Endothelial cell of umbilical vein (primary cell): ENCODE data around the gene THUMPD2. TPM values are rescaled to one million over a fixed set of nuclear protein-coding genes. Genes with fewer than 3 reads are reported as not detected.

Experiments used
- BruUV-seq: library from RNA; stranded (reverse); fragments of 400-500 nt; replicated peaks from 2 replicates; lab custom pipeline; 2021; lab: Mats Ljungman, UMichigan
- CTCF ChIA-PET: fragments of 300-600, 350-600 bp; sonication (Branson Sonifier 250); formaldehyde crosslinking; loops from one replicate; lab custom pipeline; 2021; ENCODE audit warnings: antibody characterized with exemption, inconsistent platforms; lab: Charles Lee
- POLR2A ChIA-PET: fragments of 300-600, 350-600 bp; sonication (Branson Sonifier 250); formaldehyde crosslinking; loops from one replicate; lab custom pipeline; 2021; ENCODE audit warnings: antibody characterized with exemption, inconsistent platforms; lab: Charles Lee
- DNase-seq: peaks from one replicate; pipeline ENCODE4 v3.0.0-alpha.2; 2011; ENCODE audit warnings: low read depth, low spot score
- FAIRE-seq: peaks from 2 replicates; lab custom pipeline; 2011; peaks lifted over from hg19 to GRCh38; lab: Jason Lieb, UNC
- H2AFZ ChIP-seq: 2 replicates; pipeline ENCODE4 v1.6.0; 2012; ENCODE audit warnings: low read depth, low read length, control low read depth, inconsistent platforms
- H3K27ac ChIP-seq: 2 replicates; pipeline ENCODE4 v1.5.1; 2011; ENCODE audit warnings: low read depth, mild to moderate bottlenecking, control low read depth, low read length, moderate library complexity; ENCODE audit not compliant: insufficient read depth
- H3K27me3 ChIP-seq, 2 experiments: 2 replicates each; pipeline versions ENCODE4 v1.6.0 to v1.6.1; 2011; ENCODE audit warnings: low read length in 2 of 2, mixed read lengths in 1 of 2; ENCODE audit not compliant: control insufficient read depth in 2 of 2, insufficient read depth in 2 of 2
- H3K36me3 ChIP-seq, 2 experiments: 2 replicates in 1 of 2; 3 replicates in 1 of 2; pipeline ENCODE4 v1.5.1; 2011; ENCODE audit warnings: low read length in 2 of 2, mild to moderate bottlenecking in 1 of 2, moderate library complexity in 1 of 2; ENCODE audit not compliant: control insufficient read depth in 2 of 2, insufficient read depth in 2 of 2; ENCODE audit errors: extremely low read depth in 1 of 2
- H3K4me1 ChIP-seq: 3 replicates; pipeline ENCODE4 v1.5.1; 2011; ENCODE audit warnings: mild to moderate bottlenecking, low read length; ENCODE audit not compliant: control insufficient read depth, insufficient read depth; ENCODE audit errors: extremely low read depth
- H3K4me2 ChIP-seq: 2 replicates; pipeline ENCODE4 v1.6.1; 2011; ENCODE audit warnings: low read length, control low read depth, mixed read lengths; ENCODE audit not compliant: insufficient read depth
- H3K4me3 ChIP-seq, 3 experiments: fragments of 200-600 bp in 1 of 3; sonication (generic), shearing (Covaris generic) in 1 of 3; replicated peaks in 1 of 3; 2 replicates each; pipeline ENCODE4 v1.5.1; 2011 to 2016; ENCODE audit warnings: control low read depth in 3 of 3, low read length in 3 of 3, mild to moderate bottlenecking in 2 of 3, inconsistent platforms in 1 of 3, low read depth in 1 of 3, moderate library complexity in 1 of 3; ENCODE audit not compliant: insufficient read depth in 1 of 3
- H3K79me2 ChIP-seq: 2 replicates; pipeline ENCODE4 v1.6.0; 2012; ENCODE audit warnings: low read length, inconsistent platforms; ENCODE audit not compliant: control insufficient read depth, insufficient read depth
- H3K9ac ChIP-seq: replicated peaks from 2 replicates; pipeline ENCODE3; 2011; ENCODE audit warnings: low read length, control low read depth; ENCODE audit not compliant: insufficient read depth; ENCODE audit errors: extremely low read depth
- H3K9me1 ChIP-seq: replicated peaks from 3 replicates; pipeline ENCODE4 v1.6.0; 2011; ENCODE audit warnings: mild to moderate bottlenecking, low read length; ENCODE audit not compliant: control insufficient read depth, insufficient read depth; ENCODE audit errors: extremely low read depth
- H3K9me3 ChIP-seq: replicated peaks from 2 replicates; pipeline ENCODE4 v1.5.1; 2012; ENCODE audit warnings: low read length, inconsistent platforms; ENCODE audit not compliant: control insufficient read depth, insufficient read depth
- H4K20me1 ChIP-seq: replicated peaks from 2 replicates; pipeline ENCODE3; 2011; ENCODE audit warnings: mild to moderate bottlenecking, low read length; ENCODE audit not compliant: control insufficient read depth, insufficient read depth; ENCODE audit errors: extremely low read depth
- CTCF ChIP-seq, 2 donors: IDR thresholded peaks; 1 replicate in 1 of 2; 2 replicates in 1 of 2; pipeline ENCODE4 v1.5.1; 2011; ENCODE audit warnings: low read length in 2 of 2, mild to moderate bottlenecking in 2 of 2, moderate library complexity in 2 of 2, control low read depth in 1 of 2, inconsistent platforms in 1 of 2, low read depth in 1 of 2; ENCODE audit not compliant: insufficient read depth in 1 of 2; ENCODE audit errors: extremely low read depth in 1 of 2
- EZH2 ChIP-seq: IDR thresholded peaks from 2 replicates; pipeline ENCODE4 v1.6.1; 2012; ENCODE audit warnings: borderline replicate concordance, low read depth, mild to moderate bottlenecking, moderate library complexity, low read length, inconsistent platforms; ENCODE audit not compliant: severe bottlenecking
- FOS ChIP-seq: IDR thresholded peaks from 2 replicates; pipeline ENCODE4 v1.6.1; 2011; ENCODE audit warnings: mild to moderate bottlenecking, low read length, moderate library complexity, borderline replicate concordance; ENCODE audit not compliant: insufficient read depth
- GATA2 ChIP-seq: IDR thresholded peaks from 2 replicates; pipeline ENCODE4 v1.7.0; 2011; ENCODE audit warnings: low read depth, mild to moderate bottlenecking, moderate library complexity, mixed read lengths, low read length; ENCODE audit not compliant: insufficient read length, insufficient read depth
- JUN ChIP-seq: IDR thresholded peaks from 2 replicates; pipeline ENCODE4 v1.6.1; 2011; ENCODE audit warnings: borderline replicate concordance, low read depth; ENCODE audit not compliant: insufficient read length, insufficient read depth
- MAX ChIP-seq: IDR thresholded peaks from 2 replicates; pipeline ENCODE4 v1.6.1; 2011; ENCODE audit not compliant: insufficient read depth, insufficient read length
- MYC ChIP-seq: IDR thresholded peaks from one replicate; pipeline ENCODE4 v1.6.1; 2011; ENCODE audit warnings: mild to moderate bottlenecking, low read depth, low read length
- POLR2A ChIP-seq: IDR thresholded peaks from 2 replicates; pipeline ENCODE4 v1.6.1; 2012; ENCODE audit warnings: low read depth, mild to moderate bottlenecking, control low read depth, low read length
- POLR2AphosphoS5 ChIP-seq: IDR thresholded peaks from 2 replicates; pipeline ENCODE4 v1.6.1; 2012; ENCODE audit warnings: low read depth, mild to moderate bottlenecking, control low read depth, low read length, moderate library complexity; ENCODE audit not compliant: insufficient read depth
- dilution Hi-C: fragments of 300-500 bp; cut with MboI; formaldehyde crosslinking; loops from one replicate; pipeline ENCODE4 v1.15.0; 2019; ENCODE audit warnings: low sequenced_read_pairs; ENCODE audit not compliant: extremely low pct_ligation_motif_present
- intact Hi-C: fragments of 100-400 bp; cut with micrococcal nuclease; formaldehyde crosslinking; loops from one replicate; pipeline ENCODE4 v1.10.0; 2022
- polyA plus RNA-seq, 4 experiments: library from polyadenylated mRNA; depleted of rRNA in 3 of 4; stranded (reverse) in 3 of 4; unstranded in 1 of 4; fragments of >200 nt; gene quantifications; 2 replicates each; pipeline versions ENCODE4 v1.2.1 to v1.2.3, GENCODE V29; 2011 to 2012; ENCODE audit warnings: missing spikeins in 1 of 4
- total RNA-seq: library from RNA; stranded (reverse); gene quantifications from 2 replicates; pipeline ENCODE4 v1.2.3, GENCODE V29; 2021

The THUMPD2 gene
- total and polyA plus RNA-seq, 2 donors (not counting 3 experiments of a cell fraction or from before 2014, with no cell fraction given), result 4.3 to 8.2 TPM

- Histone ChIP-seq H3K27ac (peak overlapping the region; percentile 13), H3K27me3 (no peaks in the 10 kb centered on the region), H3K36me3 (no peaks in the 10 kb centered on the region), H3K79me2 (no peaks in the 10 kb centered on the region), H3K4me1 (peaks cover 18% of the 10 kb centered on the region), H3K9me3 (no peaks in the 10 kb centered on the region), H3K4me3 (no peak overlapping the region), H2AFZ (no peak overlapping the region), H3K9me1 (no peaks in the 10 kb centered on the region), H3K9ac (no peak overlapping the region), H4K20me1 (no peaks in the 10 kb centered on the region), H3K4me2 (no peak overlapping the region)
- TF ChIP-seq EZH2, result no peak
- TF ChIP-seq CTCF (IDR thresholded peaks at IDR 0.05; ENCODE audit: extremely low read depth in 1 of 2, insufficient read depth in 1 of 2, low read depth in 1 of 2, low read length in 2 of 2), result no peak
- peak; percentile 51 for TF ChIP-seq JUN
- CTCF ChIA-PET, result interaction anchor here (0.7 to 5.2 kb wide), 45 partner anchors 9 to 749 kb away, joined by 3 to 116 read pairs (median 5); partner anchors contain the start of gene MAP4K3
- dilution Hi-C loops (no loop called here), intact Hi-C loops (loop anchor here (1.0 kb wide), 2 partner anchors 103 to 259 kb away; partner anchors contain the start of gene MAP4K3)
- POLR2A ChIA-PET, result interaction anchor here (1.1 kb wide), 1 partner anchor 179 kb away, joined by 4 read pairs; no protein-coding TSS in a partner anchor
- FAIRE-seq, result peak; percentile 12
- no TSS peak for BruUV-seq
- DNase-seq, result peak; percentile 60
Observed at GRCh38 chr2:39696101-39696553, 82.9 kb downstream of the THUMPD2 start.

GRCh38 chr2:39693245-39693644 lies 85.8 kb downstream of the THUMPD2 start:
- Histone ChIP-seq H3K9ac (no peak overlapping the region), H3K9me3 (no peaks in the 10 kb centered on the region), H3K27me3 (peaks cover 0 to 8% of the 10 kb centered on the region in 2 experiments), H3K4me2 (no peak overlapping the region), H2AFZ (no peak overlapping the region), H3K27ac (no peak overlapping the region), H3K4me3 (no peak overlapping the region), H3K9me1 (no peaks in the 10 kb centered on the region), H3K79me2 (no peaks in the 10 kb centered on the region), H3K4me1 (peaks cover 18% of the 10 kb centered on the region), H4K20me1 (no peaks in the 10 kb centered on the region), H3K36me3 (no peaks in the 10 kb centered on the region)
- intact Hi-C loops, result no loop called here
- dilution Hi-C loops, result no loop called here
- CTCF ChIA-PET, result no interaction called here
- no peak for TF ChIP-seq CTCF (IDR thresholded peaks at IDR 0.05; ENCODE audit: extremely low read depth in 1 of 2, insufficient read depth in 1 of 2, low read depth in 1 of 2, low read length in 2 of 2)
- no peak for TF ChIP-seq MAX
- no peak for TF ChIP-seq JUN
- no peak for TF ChIP-seq MYC
- TF ChIP-seq POLR2A, result no peak
- no peak for TF ChIP-seq GATA2
- TF ChIP-seq POLR2AphosphoS5, result no peak
- TF ChIP-seq EZH2, result no peak
- TF ChIP-seq FOS, result no peak
- DNase-seq (no peak), FAIRE-seq (no peak)
- POLR2A ChIA-PET, result no interaction called here
- no TSS peak for BruUV-seq
